Epithelial cell of proximal tubule (primary cell): ENCODE results near the gene KLF1. TPM values are rescaled to one million over a fixed set of nuclear protein-coding genes. Genes with fewer than 3 reads are reported as not detected.

ENCODE experiments used
- DNase-seq: peaks from one replicate; pipeline ENCODE4 v3.0.0-alpha.2; 2011; ENCODE audit warnings: low read depth
- H3K4me3 ChIP-seq: 2 replicates; pipeline ENCODE4 v1.5.1; 2011; ENCODE audit warnings: low read depth, mild to moderate bottlenecking, low read length
- total RNA-seq: library from RNA; depleted of rRNA; stranded (reverse); fragments of >200 nt; gene quantifications from 2 replicates; pipeline ENCODE4 v1.2.3, GENCODE V29; 2015
- TF ChIP-seq, protein P1 (sequence below): conservative IDR thresholded peaks from 2 replicates; pipeline ENCODE4 v1.5.1; 2012; ENCODE audit warnings: low read depth, mild to moderate bottlenecking, low read length

The KLF1 gene
- total RNA-seq, 1 donor from 2014 or later, result not detected

DNA sequence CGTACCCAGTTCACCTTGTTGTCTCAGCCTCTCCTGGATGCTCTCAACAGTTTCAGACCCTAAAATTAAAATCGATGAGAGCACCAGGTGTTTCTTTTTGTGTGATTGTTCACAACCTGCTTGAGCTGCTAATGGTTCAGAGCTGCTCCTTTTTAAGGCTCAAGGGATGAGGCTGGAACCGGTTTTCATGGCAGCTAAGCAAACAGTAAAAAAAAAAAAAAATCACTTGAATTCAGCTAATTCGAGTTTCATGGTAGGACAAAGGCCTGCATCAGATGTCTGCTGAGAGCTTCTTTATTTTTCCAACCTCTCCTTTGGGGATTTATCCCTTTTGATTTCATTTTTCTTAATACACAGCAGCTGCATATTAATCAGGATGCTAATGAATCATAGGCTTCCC lies 25.6 kb upstream of the KLF1 start:
- TF ChIP-seq, protein P1, sequence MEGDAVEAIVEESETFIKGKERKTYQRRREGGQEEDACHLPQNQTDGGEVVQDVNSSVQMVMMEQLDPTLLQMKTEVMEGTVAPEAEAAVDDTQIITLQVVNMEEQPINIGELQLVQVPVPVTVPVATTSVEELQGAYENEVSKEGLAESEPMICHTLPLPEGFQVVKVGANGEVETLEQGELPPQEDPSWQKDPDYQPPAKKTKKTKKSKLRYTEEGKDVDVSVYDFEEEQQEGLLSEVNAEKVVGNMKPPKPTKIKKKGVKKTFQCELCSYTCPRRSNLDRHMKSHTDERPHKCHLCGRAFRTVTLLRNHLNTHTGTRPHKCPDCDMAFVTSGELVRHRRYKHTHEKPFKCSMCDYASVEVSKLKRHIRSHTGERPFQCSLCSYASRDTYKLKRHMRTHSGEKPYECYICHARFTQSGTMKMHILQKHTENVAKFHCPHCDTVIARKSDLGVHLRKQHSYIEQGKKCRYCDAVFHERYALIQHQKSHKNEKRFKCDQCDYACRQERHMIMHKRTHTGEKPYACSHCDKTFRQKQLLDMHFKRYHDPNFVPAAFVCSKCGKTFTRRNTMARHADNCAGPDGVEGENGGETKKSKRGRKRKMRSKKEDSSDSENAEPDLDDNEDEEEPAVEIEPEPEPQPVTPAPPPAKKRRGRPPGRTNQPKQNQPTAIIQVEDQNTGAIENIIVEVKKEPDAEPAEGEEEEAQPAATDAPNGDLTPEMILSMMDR, result no peak
- no peak overlapping the region for H3K4me3 ChIP-seq
- DNase-seq, result no peak

DNA sequence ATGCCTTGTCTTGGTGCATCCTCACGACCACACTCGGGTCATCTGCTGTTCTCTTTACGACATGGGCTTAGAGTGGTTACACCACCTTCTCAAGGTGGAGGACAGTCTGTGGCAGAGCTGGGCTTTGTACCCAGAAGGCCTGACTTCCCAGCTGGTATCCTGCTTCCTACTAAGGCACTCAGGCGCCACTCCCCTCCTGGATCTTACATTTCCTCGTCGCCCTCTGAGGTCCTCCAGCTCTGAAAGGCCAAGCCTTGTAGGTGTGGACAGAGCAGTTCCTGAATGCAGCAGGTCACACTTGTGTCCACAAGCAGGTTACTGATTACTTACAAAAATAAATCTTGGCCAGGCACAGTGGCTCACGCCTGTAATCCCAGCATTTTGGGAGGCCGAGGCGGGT lies 20.2 kb upstream of the KLF1 start:
- TF ChIP-seq, protein P1, result no peak
- no peak for DNase-seq
- no peak overlapping the region for H3K4me3 ChIP-seq

DNA sequence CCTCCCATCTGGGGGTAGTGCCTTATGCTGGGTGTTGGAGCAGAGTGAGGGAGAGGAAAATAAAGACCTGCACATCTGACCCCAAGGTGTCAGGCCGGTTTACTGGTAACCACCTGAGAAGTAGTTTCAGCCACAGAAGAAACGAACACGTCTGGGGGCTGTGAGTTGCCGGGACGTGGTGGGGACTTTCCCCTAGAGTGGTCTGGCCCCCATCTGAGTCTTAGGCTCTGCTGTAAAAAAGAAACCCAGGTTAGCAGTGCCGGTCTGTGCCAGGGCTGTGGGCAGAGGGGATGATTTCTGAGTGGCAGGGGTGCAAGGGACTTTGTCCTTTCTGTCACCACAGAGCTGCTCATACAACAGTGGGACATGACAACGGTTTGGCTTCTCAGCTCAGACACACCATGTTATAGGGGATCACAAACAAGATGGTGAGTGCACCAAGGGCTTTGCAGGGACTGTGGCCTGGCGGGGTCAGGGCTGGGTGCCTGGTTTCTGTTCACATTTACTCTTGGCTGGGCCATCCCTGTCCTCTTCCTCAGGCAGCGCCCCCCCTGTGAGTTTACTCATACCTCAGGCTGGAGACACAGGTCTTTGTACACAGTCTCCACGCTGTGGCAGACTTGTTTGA lies 13.0 kb upstream of the KLF1 start:
- TF ChIP-seq, protein P1, result no peak

DNA sequence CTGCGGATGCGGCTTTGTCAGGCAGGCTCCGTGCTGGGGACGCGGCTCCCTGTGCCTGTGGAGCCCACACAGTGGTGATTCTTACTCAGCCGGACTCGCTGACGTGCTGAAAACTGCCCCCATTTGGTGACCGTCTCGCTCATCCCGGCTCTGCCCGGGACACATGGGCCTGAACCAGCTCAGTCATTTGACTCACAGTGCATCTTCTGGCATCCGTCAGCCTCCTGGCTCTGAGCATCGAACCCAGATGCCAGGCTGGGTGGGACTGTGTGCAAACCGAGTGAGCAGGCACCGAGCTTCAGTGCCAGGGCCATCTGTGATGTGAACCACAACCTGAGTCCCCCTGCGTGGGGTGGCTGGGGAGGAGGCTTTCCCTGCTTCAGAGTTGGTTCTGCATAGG lies 9.5 kb upstream of the KLF1 start:
- no peak for DNase-seq
- no peak overlapping the region for H3K4me3 ChIP-seq
- TF ChIP-seq, protein P1, result no peak

More for the DNA sequence above, 13.0 kb upstream of the KLF1 start:
- no peak overlapping the region for H3K4me3 ChIP-seq
- no peak for DNase-seq

DNA sequence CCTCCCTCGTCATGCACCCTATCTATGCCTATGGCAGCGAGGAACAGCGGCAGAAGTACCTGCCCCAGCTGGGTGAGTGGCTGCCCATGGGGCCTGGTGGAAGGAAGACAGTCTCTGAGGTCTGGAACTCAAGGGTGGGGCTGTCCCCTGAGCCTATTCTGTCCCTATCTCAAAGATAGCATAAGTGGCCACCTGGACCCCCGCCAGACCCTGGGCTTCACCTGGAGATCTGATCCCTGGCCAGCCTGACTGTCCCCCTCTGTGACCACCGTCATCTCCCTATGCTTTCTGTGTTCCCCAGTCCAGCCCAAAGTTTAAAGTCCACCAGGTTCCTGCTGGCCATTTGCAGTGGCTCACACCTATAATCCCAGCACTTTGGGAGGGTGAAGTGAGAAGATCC lies 6.6 kb upstream of the KLF1 start:
- H3K4me3 ChIP-seq, result no peak overlapping the region
- DNase-seq, result no peak
- TF ChIP-seq, protein P1, result no peak

DNA sequence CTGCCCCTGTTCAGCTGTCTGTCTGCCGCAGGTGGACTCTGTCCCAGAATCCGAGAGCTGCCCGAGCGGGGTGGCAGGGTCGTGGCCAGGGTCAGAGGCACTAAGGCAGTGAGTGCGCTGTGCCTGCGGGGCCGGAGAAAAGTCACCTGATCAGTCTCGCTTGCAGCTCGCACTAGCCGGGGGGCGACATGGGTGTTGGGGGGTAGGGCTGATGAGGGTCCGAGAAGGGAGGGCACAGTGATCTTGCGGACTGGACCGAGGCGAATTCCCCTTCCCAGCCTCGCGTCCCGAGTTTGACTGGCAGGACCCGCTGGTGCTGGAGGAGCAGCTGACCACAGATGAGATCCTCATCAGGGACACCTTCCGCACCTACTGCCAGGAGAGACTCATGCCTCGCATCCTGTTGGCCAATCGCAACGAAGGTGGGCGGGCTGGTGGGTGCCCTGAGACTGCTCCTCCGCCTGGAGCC lies 4.6 kb upstream of the KLF1 start:
- H3K4me3 ChIP-seq, result peak overlapping the region; percentile 86
- no peak for DNase-seq
- TF ChIP-seq, protein P1, result no peak
